ENCODE measurements around the gene PRMT7.

GRCh38 chr16:68347605-68348004 lies 36.8 kb downstream of the PRMT7 start:
- TF ChIP-seq CTCF (IDR thresholded peaks at IDR 0.05) (no peak), EZH2 (IDR thresholded peaks at IDR 0.05; ENCODE audit: borderline replicate concordance, insufficient read depth, low read depth, low read length, poor library complexity, severe bottlenecking) (no peak)
